Measurements from ENCODE around the gene FOXK2. TPM values are rescaled to one million over a fixed set of nuclear protein-coding genes. Genes with fewer than 3 reads are reported as not detected.

The FOXK2 gene
- total and polyA plus RNA-seq, 2 donors (not counting 3 experiments of a cell fraction or from before 2014, with no cell fraction given) = 33.4 to 79.3 TPM

GRCh38 chr17:82602986-82603710 is 83.6 kb downstream of the FOXK2 start:
- Histone ChIP-seq H3K27me3 (ENCODE audit: control insufficient read depth in 2 of 2, insufficient read depth in 2 of 2, low read length in 2 of 2) (no peaks in the 10 kb centered on the region), H3K4me2 (ENCODE audit: insufficient read depth, low read length) (peak overlapping the region; percentile 53), H4K20me1 (replicated peaks; ENCODE audit: control insufficient read depth, extremely low read depth, insufficient read depth, low read length) (no peaks in the 10 kb centered on the region), H3K79me2 (ENCODE audit: control insufficient read depth, insufficient read depth, low read length) (peaks cover 5% of the 10 kb centered on the region), H3K9me1 (replicated peaks; ENCODE audit: control insufficient read depth, extremely low read depth, insufficient read depth, low read length) (no peaks in the 10 kb centered on the region), H3K4me1 (ENCODE audit: control insufficient read depth, extremely low read depth, insufficient read depth, low read length) (peaks cover 27% of the 10 kb centered on the region), H3K9ac (replicated peaks; ENCODE audit: extremely low read depth, insufficient read depth, low read length) (peak overlapping the region; percentile 21), H3K36me3 (ENCODE audit: control insufficient read depth in 2 of 2, extremely low read depth in 1 of 2, insufficient read depth in 2 of 2, low read length in 2 of 2) (peaks cover 3 to 26% of the 10 kb centered on the region in 2 experiments), H2AFZ (ENCODE audit: low read depth, low read length) (no peak overlapping the region), H3K9me3 (replicated peaks; ENCODE audit: control insufficient read depth, insufficient read depth, low read length) (no peaks in the 10 kb centered on the region), H3K27ac (ENCODE audit: insufficient read depth, low read depth, low read length) (peak overlapping the region; percentile 66), H3K4me3 (replicated peaks in 1 of 3; ENCODE audit: insufficient read depth in 1 of 3, low read depth in 1 of 3, low read length in 3 of 3) (no peak overlapping the region)
- BruUV-seq (replicated peaks) = no TSS peak
- dilution Hi-C loops (cut with MboI; ENCODE audit: extremely low pct_ligation_motif_present, low sequenced_read_pairs) = no loop called here
- DNase-seq (ENCODE audit: low read depth, low spot score) (peak; percentile 74), FAIRE-seq (no peak)
- CTCF ChIA-PET = no interaction called here
- TF ChIP-seq CTCF (IDR thresholded peaks at IDR 0.05; ENCODE audit: extremely low read depth in 1 of 2, insufficient read depth in 1 of 2, low read depth in 1 of 2, low read length in 2 of 2) (no peak), EZH2 (IDR thresholded peaks at IDR 0.05; ENCODE audit: borderline replicate concordance, low read depth, low read length, severe bottlenecking) (no peak), POLR2AphosphoS5 (IDR thresholded peaks at IDR 0.05; ENCODE audit: insufficient read depth, low read depth, low read length) (no peak), POLR2A (IDR thresholded peaks at IDR 0.05; ENCODE audit: low read depth, low read length) (no peak), FOS (IDR thresholded peaks at IDR 0.05; ENCODE audit: borderline replicate concordance, insufficient read depth, low read length) (no peak), MAX (IDR thresholded peaks at IDR 0.05; ENCODE audit: insufficient read depth, insufficient read length) (peak; percentile 45), JUN (IDR thresholded peaks at IDR 0.05; ENCODE audit: borderline replicate concordance, insufficient read depth, insufficient read length, low read depth) (no peak), GATA2 (IDR thresholded peaks at IDR 0.05; ENCODE audit: insufficient read depth, insufficient read length, low read depth, low read length) (no peak), MYC (IDR thresholded peaks at IDR 0.05; ENCODE audit: low read depth, low read length) (no peak)
- intact Hi-C loops (cut with micrococcal nuclease) = no loop called here
- POLR2A ChIA-PET = no interaction called here

Data from endothelial cell of umbilical vein (primary cell).